ENCODE data around the gene MPHOSPH9.

The MPHOSPH9 gene

GRCh38 chr12:123140676-123141614, 92.0 kb downstream of the MPHOSPH9 start:
- TF ChIP-seq CTCF (IDR thresholded peaks at IDR 0.05; ENCODE audit: low read depth, low read length, missing control alignments), result no peak
- no peak for DNase-seq (ENCODE audit: low read depth)
- in situ Hi-C loops (cut with HindIII; ENCODE audit: low sequenced_read_pairs), result loop anchor here (5.0 kb wide), 1 partner anchor 84 kb away; no protein-coding TSS in a partner anchor
- no peak overlapping the region for H3K4me3 ChIP-seq (ENCODE audit: low read depth, low read length)

GRCh38 chr12:123139926-123140675, 92.8 kb downstream of the MPHOSPH9 start:
- in situ Hi-C loops (cut with HindIII; ENCODE audit: low sequenced_read_pairs), result loop anchor here (5.0 kb wide), 1 partner anchor 83 kb away; no protein-coding TSS in a partner anchor
- no peak for DNase-seq (ENCODE audit: low read depth)
- no peak overlapping the region for H3K4me3 ChIP-seq (ENCODE audit: low read depth, low read length)
- no peak for TF ChIP-seq CTCF (IDR thresholded peaks at IDR 0.05; ENCODE audit: low read depth, low read length, missing control alignments)

- in situ Hi-C loops (cut with HindIII; ENCODE audit: low sequenced_read_pairs), result no loop called here
- no peak overlapping the region for H3K4me3 ChIP-seq (ENCODE audit: low read depth, low read length)
- TF ChIP-seq CTCF (IDR thresholded peaks at IDR 0.05; ENCODE audit: low read depth, low read length, missing control alignments), result no peak
- DNase-seq (ENCODE audit: low read depth), result no peak
These were observed 97.3 kb downstream of the MPHOSPH9 start for GRCh38 chr12:123135688-123136087.

GRCh38 chr12:123134826-123135225, 98.1 kb downstream of the MPHOSPH9 start:
- H3K4me3 ChIP-seq (ENCODE audit: low read depth, low read length), result no peak overlapping the region
- DNase-seq (ENCODE audit: low read depth), result no peak
- in situ Hi-C loops (cut with HindIII; ENCODE audit: low sequenced_read_pairs), result no loop called here
- no peak for TF ChIP-seq CTCF (IDR thresholded peaks at IDR 0.05; ENCODE audit: low read depth, low read length, missing control alignments)

GRCh38 chr12:123134271-123134671, 98.7 kb downstream of the MPHOSPH9 start:
- no peak for TF ChIP-seq CTCF (IDR thresholded peaks at IDR 0.05; ENCODE audit: low read depth, low read length, missing control alignments)
- DNase-seq (ENCODE audit: low read depth), result no peak
- in situ Hi-C loops (cut with HindIII; ENCODE audit: low sequenced_read_pairs), result no loop called here
- no peak overlapping the region for H3K4me3 ChIP-seq (ENCODE audit: low read depth, low read length)

GRCh38 chr12:123133701-123134100, 99.2 kb downstream of the MPHOSPH9 start:
- in situ Hi-C loops (cut with HindIII; ENCODE audit: low sequenced_read_pairs), result no loop called here
- H3K4me3 ChIP-seq (ENCODE audit: low read depth, low read length), result no peak overlapping the region
- DNase-seq (ENCODE audit: low read depth), result no peak
- TF ChIP-seq CTCF (IDR thresholded peaks at IDR 0.05; ENCODE audit: low read depth, low read length, missing control alignments), result no peak
